ENCODE data around the gene RAB27B.

DNA sequence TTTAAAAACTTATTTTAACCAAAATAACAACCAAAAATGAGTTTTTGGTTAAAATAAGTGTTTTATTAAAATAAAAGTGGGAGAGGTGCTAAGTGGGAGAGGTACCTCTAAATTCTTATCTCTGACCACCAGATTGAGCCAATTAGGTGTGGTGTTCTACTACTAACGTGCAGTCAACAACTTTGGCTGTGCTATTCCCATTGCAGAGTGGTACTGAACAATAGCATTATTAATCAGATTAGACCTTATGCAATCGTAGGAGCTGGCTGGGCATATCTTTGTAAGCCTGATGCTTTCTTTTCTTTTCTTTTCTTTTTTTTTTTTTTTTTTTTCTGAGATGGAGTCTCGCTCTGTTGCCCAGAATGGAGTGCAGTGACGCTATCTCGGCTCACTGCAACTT, 38.9 kb downstream of the RAB27B start:
- TF ChIP-seq POLR2AphosphoS5 (IDR thresholded peaks at IDR 0.05; ENCODE audit: insufficient read depth in 1 of 2, low read depth in 1 of 2), result no peak
- TF ChIP-seq, protein P1, sequence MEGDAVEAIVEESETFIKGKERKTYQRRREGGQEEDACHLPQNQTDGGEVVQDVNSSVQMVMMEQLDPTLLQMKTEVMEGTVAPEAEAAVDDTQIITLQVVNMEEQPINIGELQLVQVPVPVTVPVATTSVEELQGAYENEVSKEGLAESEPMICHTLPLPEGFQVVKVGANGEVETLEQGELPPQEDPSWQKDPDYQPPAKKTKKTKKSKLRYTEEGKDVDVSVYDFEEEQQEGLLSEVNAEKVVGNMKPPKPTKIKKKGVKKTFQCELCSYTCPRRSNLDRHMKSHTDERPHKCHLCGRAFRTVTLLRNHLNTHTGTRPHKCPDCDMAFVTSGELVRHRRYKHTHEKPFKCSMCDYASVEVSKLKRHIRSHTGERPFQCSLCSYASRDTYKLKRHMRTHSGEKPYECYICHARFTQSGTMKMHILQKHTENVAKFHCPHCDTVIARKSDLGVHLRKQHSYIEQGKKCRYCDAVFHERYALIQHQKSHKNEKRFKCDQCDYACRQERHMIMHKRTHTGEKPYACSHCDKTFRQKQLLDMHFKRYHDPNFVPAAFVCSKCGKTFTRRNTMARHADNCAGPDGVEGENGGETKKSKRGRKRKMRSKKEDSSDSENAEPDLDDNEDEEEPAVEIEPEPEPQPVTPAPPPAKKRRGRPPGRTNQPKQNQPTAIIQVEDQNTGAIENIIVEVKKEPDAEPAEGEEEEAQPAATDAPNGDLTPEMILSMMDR (IDR thresholded peaks at IDR 0.05), result no peak

Data from vagina (tissue), 2 donors.